Mesothelial cell of epicardium (in vitro differentiated cells): ENCODE measurements around the gene OBSCN. TPM values are rescaled to one million over a fixed set of nuclear protein-coding genes. Genes with fewer than 3 reads are reported as not detected.
A peak's percentile ranks its signal among the peaks of the same experiment; 100 is the strongest.

Experiments
- DNase-seq, 2 experiments: peaks; one replicate each; pipeline ENCODE4 v3.0.0; 2021; ENCODE audit warnings: low spot score in 2 of 2; ENCODE audit not compliant: unreplicated experiment in 2 of 2
- H3K27ac Mint-ChIP-seq: 2 replicates; pipeline ENCODE4 v1.8.0; 2021; ENCODE audit warnings: mixed read lengths
- H3K27me3 Mint-ChIP-seq: 2 replicates; pipeline ENCODE4 v1.8.0; 2021; ENCODE audit warnings: low read depth, mixed read lengths
- H3K36me3 Mint-ChIP-seq: 2 replicates; pipeline ENCODE4 v1.8.0; 2021; ENCODE audit warnings: mixed read lengths
- H3K4me1 Mint-ChIP-seq: 2 replicates; pipeline ENCODE4 v1.8.0; 2021; ENCODE audit warnings: mixed read lengths
- H3K4me3 Mint-ChIP-seq: 2 replicates; pipeline ENCODE4 v1.8.0; 2021; ENCODE audit warnings: mild to moderate bottlenecking, moderate library complexity, mixed read lengths
- H3K9me3 Mint-ChIP-seq: 2 replicates; pipeline ENCODE4 v1.8.0; 2021; ENCODE audit warnings: mixed read lengths
- total RNA-seq: library from RNA; stranded (reverse); gene quantifications from 3 replicates; pipeline ENCODE4 v1.2.1, GENCODE V29; 2021
- TF ChIP-seq, protein P1 (sequence below): fragments of 200-600 bp; sonication (generic); IDR thresholded peaks from one replicate; pipeline ENCODE4 v1.5.0; 2021; ENCODE audit warnings: antibody characterized with exemption; ENCODE audit not compliant: unreplicated experiment

OBSCN gene
- total RNA-seq, 1 donor from 2014 or later: 113 TPM

DNA sequence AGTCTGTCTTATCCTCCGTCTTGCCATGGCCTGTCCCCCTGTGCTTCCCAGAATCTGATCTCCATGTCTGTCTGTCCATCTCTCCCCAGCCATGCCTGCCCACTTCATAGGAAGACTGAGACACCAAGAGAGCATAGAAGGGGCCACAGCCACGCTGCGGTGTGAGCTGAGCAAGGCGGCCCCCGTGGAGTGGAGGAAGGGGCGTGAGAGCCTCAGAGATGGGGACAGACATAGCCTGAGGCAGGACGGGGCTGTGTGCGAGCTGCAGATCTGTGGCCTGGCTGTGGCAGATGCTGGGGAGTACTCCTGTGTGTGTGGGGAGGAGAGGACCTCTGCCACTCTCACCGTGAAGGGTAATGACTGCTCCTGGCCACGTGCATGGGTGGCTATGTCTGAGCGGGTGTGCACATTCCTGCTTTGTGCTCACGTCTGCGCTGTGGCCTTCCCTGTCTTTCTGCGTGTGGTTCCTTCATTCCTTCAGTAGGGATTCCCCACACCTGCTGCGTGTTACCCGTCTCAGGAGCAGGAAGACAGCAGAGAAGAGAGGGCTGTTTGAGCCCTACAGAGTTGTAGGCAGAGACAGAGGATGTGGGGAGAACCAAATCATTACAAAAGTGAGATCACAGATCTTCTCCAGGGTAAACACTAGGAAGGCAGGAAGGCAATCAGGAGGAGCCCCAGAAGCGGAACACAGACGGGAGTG, 80.8 kb downstream of the OBSCN start:
- TF ChIP-seq, protein P1, sequence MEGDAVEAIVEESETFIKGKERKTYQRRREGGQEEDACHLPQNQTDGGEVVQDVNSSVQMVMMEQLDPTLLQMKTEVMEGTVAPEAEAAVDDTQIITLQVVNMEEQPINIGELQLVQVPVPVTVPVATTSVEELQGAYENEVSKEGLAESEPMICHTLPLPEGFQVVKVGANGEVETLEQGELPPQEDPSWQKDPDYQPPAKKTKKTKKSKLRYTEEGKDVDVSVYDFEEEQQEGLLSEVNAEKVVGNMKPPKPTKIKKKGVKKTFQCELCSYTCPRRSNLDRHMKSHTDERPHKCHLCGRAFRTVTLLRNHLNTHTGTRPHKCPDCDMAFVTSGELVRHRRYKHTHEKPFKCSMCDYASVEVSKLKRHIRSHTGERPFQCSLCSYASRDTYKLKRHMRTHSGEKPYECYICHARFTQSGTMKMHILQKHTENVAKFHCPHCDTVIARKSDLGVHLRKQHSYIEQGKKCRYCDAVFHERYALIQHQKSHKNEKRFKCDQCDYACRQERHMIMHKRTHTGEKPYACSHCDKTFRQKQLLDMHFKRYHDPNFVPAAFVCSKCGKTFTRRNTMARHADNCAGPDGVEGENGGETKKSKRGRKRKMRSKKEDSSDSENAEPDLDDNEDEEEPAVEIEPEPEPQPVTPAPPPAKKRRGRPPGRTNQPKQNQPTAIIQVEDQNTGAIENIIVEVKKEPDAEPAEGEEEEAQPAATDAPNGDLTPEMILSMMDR: no peak
- H3K27ac Mint-ChIP-seq: no peak overlapping the region
- no peaks in the 10 kb centered on the region for H3K4me1 Mint-ChIP-seq
- no peaks in the 10 kb centered on the region for H3K9me3 Mint-ChIP-seq
- no peak overlapping the region for H3K4me3 Mint-ChIP-seq
- no peak for DNase-seq
- no peaks in the 10 kb centered on the region for H3K27me3 Mint-ChIP-seq
- peaks cover 20% of the 10 kb centered on the region for H3K36me3 Mint-ChIP-seq

DNA sequence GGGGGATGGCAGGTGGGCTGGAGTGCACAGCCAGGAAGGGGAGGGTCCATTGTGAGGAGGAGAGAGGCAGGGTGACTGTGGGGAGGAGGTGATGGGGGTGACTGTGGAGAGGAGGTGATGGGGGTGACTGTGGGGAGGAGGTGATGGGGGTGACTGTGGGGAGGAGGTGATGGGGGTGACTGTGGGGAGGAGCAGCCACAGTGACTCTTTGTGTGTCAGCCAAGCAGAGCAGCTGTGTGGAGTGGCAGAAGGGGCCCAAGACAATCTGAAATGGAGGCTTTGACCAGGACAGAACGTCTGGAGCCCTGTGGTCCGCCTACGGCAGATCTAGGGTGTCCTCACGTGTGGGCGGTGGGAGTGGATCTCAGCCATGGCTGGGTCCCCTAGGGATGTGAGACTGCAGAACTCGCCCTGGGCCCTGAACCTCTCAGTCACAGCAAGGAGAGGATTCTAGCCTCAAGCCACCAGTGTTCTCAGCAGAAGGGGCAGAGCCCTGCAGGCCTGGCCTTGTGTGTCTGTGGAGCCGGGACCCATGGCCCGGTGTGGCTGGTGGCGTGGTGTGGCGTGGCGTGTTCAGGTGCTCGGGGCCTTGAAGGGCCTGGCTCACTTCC, 81.5 kb downstream of the OBSCN start:
- Mint-ChIP-seq H3K9me3 (no peaks in the 10 kb centered on the region), H3K4me3 (no peak overlapping the region), H3K36me3 (peaks cover 24% of the 10 kb centered on the region), H3K27me3 (no peaks in the 10 kb centered on the region), H3K27ac (no peak overlapping the region), H3K4me1 (no peaks in the 10 kb centered on the region)
- TF ChIP-seq, protein P1: no peak
- no peak for DNase-seq

DNA sequence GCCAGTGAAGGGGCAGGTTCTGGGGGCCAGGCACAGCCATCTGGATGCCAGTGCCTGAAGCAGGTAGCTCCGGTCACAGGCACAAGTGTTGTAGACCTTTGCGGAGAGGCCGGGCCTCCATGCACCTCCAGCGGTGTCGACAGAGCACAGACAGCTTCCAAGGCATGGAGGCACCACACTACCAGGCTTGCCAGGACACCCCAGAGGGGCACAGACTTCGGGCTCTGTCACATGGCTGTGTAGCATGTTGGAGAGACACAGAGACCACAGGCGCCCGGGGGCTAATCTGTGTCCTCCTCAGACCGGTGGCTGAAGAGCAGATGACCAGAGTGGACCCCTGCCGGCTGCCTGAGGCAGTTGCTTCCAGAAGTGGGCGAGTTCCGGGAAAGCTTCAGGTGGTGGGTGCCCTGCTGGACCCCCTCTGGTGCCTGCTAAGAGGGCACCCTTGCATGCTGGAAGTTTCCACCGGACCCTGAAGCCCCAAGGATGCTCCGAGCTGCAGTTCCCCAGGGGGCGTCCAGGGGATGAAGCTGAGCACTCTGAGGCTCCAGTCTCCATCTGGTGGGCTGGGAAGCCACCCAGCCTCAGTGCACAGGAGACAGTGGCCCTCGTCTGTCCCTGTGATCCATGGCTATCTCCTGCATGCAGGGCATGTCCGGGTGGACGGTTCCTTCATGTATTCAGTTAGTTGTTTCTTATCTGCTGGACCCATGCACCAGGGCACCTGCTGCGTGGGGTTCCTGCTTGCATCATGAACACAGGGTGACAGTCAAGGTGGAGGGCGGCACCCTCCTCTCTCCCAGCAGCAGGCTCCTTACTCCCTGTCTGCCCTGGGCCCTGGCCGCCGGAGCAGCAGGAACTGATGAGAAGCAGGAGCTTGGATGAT, 82.4 kb downstream of the OBSCN start:
- no peaks in the 10 kb centered on the region for H3K27me3 Mint-ChIP-seq
- TF ChIP-seq, protein P1: no peak
- no peak overlapping the region for H3K27ac Mint-ChIP-seq
- H3K36me3 Mint-ChIP-seq: peaks cover 30% of the 10 kb centered on the region
- H3K4me3 Mint-ChIP-seq: no peak overlapping the region
- H3K9me3 Mint-ChIP-seq: no peaks in the 10 kb centered on the region
- DNase-seq: peak; percentile 14 to 34
- H3K4me1 Mint-ChIP-seq: no peaks in the 10 kb centered on the region

DNA sequence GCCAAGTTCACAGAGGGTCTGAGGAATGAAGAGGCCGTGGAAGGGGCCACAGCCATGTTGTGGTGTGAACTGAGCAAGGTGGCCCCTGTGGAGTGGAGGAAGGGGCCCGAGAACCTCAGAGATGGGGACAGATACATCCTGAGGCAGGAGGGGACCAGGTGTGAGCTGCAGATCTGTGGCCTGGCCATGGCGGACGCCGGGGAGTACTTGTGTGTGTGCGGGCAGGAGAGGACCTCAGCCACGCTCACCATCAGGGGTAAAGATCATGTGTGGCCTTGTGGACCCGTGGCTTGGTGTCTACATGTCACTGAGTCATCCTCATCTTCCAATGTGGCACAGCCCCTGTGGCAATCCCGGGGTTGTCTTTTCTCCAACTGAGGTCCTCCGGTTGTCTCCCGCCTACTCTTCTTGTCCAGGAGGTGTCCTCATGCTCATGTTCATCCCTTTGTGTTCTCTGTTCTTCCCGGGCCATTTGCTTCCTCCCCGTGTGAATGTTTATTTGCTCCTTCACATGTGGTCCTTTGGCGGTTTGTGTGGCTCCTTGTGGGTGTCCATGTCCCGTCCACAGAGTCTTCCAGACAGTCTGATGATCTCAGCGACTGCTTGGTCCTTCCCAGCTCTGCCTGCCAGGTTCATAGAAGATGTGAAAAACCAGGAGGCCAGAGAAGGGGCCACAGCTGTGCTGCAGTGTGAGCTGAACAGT, 84.2 kb downstream of the OBSCN start:
- H3K9me3 Mint-ChIP-seq: peaks cover 5% of the 10 kb centered on the region
- DNase-seq: peak in 1 of 2 experiments; percentile 35
- TF ChIP-seq, protein P1: no peak
- peaks cover 38% of the 10 kb centered on the region for H3K36me3 Mint-ChIP-seq
- H3K27ac Mint-ChIP-seq: no peak overlapping the region
- no peak overlapping the region for H3K4me3 Mint-ChIP-seq
- no peaks in the 10 kb centered on the region for H3K27me3 Mint-ChIP-seq
- no peaks in the 10 kb centered on the region for H3K4me1 Mint-ChIP-seq

DNA sequence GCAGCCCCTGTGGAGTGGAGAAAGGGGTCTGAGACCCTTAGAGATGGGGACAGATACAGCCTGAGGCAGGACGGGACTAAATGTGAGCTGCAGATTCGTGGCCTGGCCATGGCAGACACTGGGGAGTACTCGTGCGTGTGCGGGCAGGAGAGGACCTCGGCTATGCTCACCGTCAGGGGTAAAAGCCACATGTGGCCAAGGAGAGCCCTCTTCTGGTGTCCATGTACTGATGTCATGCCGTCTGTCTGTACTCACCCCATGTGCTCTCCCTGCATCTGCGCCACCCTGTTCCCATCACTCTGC, 84.7 kb downstream of the OBSCN start:
- TF ChIP-seq, protein P1: no peak
- no peaks in the 10 kb centered on the region for H3K4me1 Mint-ChIP-seq
- no peaks in the 10 kb centered on the region for H3K27me3 Mint-ChIP-seq
- no peak overlapping the region for H3K27ac Mint-ChIP-seq
- no peak for DNase-seq
- no peak overlapping the region for H3K4me3 Mint-ChIP-seq
- H3K9me3 Mint-ChIP-seq: peaks cover 10% of the 10 kb centered on the region
- peaks cover 43% of the 10 kb centered on the region for H3K36me3 Mint-ChIP-seq
